Frontal cortex (tissue), 4 donors: ENCODE results near the gene IRF4. TPM values are rescaled to one million over a fixed set of nuclear protein-coding genes. Genes with fewer than 3 reads are reported as not detected.

Source experiments
- DNase-seq, 2 donors: peaks; one replicate each; pipeline ENCODE4 v3.0.0; 2012; ENCODE audit warnings: low spot score in 2 of 2
- FAIRE-seq: peaks from 2 replicates; lab custom pipeline; 2012; peaks lifted over from hg19 to GRCh38; lab: Jason Lieb, UNC
- total RNA-seq: library from RNA; depleted of rRNA; stranded (reverse); fragments of >200 nt; gene quantifications from one replicate; pipeline ENCODE4 v1.2.3, GENCODE V29; 2014
- donor health status: control.
- donor health status: control.
- donor health status: control.

The IRF4 gene
- total RNA-seq, 1 donor from 2014 or later = not detected

DNA sequence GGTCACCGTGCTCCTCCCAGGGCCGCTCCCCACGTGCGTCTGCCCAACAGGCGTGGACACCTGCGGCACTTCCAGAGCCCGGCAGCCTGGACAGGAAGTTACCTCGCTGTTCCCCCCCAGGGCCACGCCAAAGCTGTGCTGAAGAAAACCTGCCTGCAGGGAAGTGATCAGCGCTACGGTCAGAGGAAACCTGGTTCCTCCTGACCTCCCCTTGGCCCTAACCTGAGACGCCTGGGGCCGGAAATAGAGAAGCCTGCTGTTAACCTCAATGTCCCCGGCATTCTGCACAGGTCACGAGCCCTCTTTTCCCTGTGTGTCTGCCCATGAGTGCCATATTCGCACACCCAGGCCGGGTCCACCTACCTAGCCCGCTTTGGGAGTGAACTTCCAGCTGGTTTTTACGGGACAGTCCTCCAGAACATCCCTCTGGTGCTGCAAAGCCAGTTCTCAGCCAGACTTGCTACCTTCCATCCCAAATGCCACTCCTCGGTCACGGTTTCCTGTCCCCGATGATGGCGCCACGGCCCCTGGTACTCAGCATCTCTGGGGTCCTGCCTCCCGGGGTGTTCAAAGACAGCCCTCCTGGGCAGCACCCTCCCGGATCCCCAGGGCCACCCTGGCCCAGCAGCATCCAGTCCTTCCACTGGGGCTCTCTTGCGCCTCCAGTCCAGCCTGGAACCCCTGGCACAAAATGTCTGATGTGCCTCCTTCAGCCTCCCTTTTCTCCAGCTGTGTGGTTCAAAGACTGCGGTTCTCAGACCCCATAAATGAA, 12.0 kb upstream of the IRF4 start:
- FAIRE-seq = no peak

DNA sequence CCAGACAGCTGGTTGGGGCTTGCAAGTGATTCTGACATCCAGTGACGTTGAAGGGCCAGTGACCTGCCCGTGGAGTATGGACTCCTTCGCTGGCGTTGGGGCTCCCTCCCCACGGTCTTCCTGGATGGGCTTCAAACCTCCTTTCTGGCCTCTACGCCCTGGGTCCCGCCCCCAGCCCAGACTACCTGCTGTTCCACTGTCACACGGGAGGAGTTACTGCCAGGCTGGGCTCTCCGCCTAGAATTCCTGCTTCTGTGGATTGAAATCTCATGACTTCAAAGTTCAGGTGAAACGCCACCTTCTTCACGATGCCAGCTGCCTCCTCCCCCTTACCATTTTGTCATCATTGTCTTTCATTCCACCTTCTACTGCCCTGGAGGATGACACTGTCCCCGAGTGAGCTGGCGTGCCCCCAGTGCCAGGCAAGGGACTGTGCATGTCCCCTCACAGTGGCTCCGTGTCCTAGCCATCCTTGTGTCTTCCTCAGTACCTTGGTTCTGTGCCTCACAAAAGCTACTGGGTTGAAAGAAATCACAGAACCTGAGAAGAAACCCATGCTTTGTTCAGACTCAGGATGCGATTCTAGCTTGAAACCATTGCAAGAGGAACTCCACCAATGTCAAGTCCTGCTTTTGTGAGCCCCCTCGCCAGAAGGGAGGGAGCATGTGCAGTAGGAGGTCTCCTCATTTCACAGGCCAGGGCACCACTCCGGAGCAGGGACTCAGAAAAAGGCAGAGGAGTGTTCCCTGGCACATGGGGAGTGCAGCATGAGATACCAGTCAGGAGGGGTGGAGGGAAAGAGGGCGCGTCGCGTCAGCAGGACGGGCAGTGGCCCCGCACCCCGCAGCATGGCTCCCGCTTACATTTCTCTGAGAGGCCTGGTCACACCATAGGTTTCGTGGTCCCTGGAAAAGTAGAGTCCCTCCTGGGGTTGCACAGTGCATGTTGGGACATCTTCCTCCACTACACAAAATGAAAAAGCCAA, 11.0 kb upstream of the IRF4 start:
- no peak for DNase-seq
- no peak for FAIRE-seq

More for the DNA sequence above, 12.0 kb upstream of the IRF4 start:
- DNase-seq = no peak

DNA sequence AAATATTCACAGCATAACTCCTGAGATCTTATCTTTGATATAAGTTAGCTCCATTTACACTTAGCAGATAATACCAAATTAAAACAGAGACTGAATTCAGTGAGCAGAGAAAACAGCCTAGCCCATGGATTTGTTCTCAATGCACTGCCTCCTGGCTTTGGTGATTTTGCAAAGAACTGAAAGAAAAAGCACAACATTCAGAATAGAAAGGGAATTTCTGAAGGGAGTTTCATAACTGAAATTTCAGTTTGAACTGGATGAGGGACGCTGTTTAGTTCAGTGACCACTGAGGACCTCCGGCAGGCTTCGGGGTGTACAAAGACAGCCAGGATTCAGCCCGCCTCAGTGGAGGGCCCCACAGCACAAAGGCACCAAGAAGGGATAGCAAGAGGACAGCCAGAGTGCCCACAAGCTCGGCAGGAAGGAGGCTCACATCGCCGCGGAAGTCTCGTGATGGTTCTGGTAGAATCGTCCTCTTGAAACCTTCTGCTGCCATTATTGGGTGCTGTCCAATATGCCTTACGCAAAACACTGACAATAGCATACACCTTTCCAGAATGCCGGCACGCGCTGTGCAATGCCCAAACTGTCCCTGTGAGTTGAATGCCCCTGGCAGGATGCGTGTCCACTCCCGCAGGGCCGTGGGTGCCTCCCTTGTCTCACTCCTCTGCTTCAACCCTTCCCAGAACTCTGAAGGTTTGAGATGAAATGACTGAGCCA, 9.7 kb upstream of the IRF4 start:
- no peak for DNase-seq
- no peak for FAIRE-seq

DNA sequence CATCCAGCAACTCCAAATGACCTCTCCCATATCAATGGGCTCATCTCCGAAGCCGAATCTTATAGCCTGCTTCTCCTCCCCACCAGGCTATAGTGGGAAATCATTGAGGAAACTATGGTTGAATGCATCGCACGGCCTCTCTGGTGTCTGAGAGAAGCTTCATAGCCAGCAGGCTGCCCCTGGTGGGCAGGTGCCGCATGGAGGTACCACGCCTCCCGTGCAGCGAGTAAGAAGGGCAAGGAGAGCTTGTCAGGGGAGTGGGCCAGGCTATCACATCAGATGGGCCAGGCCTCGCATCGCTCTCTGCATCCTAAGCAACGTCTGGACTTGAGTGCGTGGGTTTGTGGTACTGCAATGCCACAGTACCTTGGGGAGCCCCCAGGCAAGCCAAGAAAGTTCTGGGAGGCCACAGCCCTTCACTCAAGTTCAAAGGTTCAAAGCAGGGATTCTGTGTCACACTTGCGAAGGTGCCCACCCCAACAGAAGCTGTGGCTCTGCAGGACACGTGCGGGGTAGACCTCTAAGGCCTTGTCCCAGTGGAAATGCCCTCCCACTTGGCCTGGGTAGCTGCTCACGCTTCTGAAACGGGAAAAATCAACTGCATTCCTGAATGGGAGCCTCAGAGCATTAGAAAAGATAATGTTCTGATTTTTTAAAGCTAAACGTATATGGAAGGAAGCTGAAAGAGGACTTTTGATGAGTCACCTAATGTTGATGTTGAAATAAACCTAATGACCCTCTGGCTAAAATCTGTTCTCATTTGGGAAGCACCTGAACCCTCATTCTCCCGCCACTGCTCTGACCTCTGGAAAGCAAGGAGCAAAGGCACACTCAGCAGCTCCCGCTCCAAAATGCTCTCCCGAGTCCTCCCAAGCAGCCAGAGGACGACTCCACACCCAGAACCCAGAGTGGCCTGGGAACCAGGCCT, 8.4 kb upstream of the IRF4 start:
- FAIRE-seq (no peak), DNase-seq (no peak)

DNA sequence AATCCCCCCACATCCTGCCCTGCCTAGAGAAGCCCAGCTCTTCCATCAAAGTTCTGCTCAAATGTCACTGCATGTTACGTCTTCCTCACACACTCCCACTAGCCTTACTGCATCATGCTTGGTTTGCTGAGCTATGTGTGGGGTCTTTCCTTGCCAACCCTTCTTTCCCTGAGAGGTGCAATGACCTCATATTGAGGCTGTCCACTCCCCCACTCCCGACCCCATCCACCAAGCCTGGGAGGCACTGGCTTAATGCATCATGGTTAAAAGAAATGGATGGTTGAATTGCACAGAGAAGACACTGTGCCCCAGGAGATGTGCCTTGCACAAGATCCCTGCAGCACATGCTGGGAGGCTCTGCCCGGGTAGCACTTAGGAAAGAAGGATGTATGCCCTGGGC, 7.7 kb upstream of the IRF4 start:
- FAIRE-seq = no peak
- no peak for DNase-seq

DNA sequence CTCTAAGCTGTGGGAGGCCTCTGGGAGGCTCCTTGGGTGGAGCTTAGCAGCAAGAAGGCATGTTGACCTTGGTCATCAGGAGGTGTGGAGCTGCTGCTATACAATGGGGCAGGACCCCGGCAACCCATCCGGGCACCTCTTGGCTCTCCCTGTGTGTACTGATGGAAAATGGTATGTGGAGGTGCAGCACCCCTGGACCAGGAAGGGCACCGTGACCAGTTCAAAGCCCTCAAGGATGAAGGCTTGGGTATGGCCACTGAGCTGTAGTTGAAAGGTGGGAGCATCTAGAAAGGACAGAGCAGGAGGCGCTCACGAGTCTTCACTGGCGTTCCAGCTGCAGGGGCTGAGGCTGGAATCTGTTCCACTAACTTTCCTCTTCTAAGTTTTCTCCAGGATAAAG, 6.7 kb upstream of the IRF4 start:
- DNase-seq (no peak), FAIRE-seq (no peak)

DNA sequence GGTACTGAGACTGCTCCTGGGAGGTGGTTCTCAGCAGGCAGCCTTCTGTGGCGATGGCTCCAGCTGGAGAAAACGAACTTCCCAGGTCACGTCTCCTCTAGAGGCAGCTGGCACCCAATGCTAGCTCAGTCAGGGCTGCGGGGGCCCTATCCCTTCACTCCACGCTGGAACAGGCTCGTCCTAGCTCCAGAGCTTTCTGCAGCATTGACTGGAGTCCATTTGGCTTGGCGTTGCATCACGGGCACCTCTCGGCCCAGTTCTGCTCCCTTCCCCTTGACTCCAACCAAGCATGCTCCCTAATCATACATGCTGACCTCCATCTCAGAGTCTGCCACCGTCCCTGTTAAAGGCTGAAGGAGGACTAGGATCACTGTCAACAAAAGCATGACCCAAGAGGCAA, 5.9 kb upstream of the IRF4 start:
- no peak for FAIRE-seq
- DNase-seq = no peak

DNA sequence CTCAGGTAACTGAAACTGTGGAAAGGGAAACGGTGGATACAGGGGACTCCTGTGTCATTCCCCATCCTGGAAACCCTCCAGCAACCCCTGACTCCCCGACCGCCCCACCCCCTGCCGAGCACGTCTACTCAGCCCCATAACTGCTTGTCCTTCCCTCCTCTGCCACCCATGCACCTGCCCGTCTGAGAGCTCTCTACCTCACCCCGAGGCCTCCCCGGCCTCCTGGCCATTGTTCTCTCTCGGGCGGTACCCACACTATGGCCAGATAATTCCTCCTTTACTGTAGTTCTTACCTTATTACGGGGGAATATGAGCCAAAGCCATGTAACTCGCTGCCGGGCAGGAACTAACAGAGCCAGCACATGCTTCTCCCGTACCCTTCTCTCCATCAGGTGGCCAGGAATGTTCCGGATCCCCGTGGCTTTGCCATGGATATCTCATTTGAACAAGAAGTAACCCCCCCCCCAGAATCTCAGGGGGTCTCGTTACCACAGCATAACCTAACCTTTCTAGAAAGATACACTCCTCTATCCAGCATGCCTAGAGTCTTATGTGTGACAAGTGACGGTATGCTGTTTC, 4.8 kb upstream of the IRF4 start:
- no peak for DNase-seq
- FAIRE-seq = no peak

DNA sequence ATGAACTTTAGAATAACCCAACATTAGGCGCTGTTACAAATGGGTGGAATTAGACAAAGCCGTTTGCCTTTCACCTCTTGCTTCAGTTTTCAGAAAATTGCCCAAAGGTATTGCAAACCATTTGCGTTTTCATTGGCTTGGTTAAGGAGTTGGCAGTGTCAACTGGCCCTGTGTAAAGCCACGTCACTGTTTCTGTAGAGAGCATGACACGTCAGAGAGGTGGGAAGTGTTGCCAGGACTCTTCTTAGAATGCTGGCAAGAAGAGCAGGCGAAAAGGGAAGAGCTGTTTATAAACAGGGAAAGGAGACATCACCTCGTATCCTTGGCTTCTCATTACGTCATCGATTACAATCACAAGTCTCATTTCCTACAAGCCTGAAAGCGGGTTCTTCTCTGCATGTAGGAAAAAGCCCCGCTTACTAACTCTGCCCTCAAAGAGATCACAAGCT, 4.2 kb upstream of the IRF4 start:
- DNase-seq (no peak), FAIRE-seq (no peak)

DNA sequence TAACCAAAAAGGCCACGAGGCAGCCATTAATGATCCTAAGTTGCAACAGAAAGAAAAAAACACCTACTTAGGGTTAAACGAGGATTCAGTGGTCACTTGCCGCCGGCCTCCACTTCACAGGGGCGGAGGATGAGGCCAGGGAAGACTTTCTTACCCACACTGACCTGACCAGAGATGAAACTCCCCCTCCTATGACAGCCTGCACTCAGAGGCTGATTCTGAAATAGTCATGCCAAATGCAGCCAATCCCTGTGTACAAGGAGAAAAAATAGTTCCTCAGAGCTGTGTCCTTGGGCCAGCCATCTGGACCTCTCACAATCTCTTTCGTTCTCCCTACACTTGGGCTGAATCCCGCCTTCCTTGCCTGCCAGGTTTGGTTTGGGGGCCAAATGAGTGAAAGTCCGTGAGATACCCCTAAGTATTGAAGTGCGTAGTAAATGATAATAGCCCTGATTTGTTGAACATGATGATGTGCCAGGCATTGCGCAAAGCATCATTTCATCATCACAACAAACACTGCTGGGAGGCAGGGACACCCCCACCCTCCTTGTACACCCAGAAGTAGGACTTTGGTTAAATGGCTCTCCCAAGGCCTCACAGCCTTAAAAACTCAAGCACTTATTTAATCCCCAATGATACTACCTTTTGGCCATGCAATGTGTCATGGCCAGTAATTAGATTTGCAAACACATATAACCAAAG, 3.2 kb upstream of the IRF4 start:
- DNase-seq (no peak), FAIRE-seq (no peak)

DNA sequence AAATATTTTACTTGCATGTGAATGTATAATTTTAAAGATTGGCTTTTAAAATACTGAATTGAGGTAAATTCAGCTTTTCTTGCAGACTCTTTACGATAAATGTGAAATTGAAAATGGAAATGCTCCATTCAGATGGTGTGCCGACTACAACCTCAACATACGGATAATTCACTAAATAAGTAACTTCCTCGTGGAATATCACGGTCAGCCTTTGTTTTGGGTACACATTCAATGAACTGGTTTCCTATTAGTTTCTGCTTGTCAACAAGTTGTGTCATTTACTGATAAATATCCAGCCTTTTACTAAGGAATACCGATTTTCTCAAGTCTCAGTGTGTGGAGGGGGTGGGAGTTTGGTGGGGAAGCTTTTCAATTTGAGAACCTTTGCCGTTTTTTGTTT, 2.4 kb upstream of the IRF4 start:
- FAIRE-seq (no peak), DNase-seq (no peak)

DNA sequence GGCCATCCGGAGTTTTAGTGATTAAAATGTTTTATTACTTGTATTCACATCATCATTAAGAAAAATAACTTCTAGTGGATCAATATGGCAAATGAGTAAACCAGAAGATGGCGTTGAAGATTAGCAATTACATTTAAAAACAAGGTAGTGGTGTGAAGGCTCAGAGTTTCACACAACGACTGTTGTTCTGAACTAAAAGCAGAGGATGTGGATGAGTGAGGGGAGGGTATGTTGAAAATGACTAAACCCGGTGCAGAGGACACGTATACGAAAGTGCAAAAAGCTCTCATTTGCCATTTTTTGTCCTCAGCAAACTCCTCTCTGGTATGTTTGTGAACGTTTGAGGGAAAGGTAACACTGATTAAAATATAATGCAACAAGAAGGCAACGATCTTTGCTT, 1.9 kb upstream of the IRF4 start:
- FAIRE-seq (no peak), DNase-seq (no peak)

DNA sequence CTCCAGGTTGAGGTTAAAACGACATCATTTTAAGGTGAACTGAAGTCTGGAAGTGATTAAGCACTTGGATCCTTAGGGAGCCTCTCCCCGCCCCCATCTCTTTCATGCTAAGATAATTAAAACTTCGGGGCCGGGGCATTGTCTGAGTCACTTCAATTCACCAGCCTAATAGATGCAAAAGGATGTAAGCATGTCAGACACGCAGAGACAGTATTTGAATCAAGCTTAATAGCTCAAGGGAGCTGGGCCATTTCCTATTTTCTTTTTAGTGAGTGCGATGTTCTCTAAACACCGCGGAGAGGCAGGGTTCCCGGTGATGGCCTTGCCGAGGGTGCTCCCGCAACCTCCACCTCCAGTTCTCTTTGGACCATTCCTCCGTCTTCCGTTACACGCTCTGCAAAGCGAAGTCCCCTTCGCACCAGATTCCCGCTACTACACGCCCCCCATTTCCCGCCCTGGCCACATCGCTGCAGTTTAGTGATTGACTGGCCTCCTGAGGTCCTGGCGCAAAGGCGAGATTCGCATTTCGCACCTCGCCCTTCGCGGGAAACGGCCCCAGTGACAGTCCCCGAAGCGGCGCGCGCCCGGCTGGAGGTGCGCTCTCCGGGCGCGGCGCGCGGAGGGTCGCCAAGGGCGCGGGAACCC, 516 bp upstream of the IRF4 start:
- FAIRE-seq (no peak), DNase-seq (peak in 1 of 2 donors; percentile 49)

DNA sequence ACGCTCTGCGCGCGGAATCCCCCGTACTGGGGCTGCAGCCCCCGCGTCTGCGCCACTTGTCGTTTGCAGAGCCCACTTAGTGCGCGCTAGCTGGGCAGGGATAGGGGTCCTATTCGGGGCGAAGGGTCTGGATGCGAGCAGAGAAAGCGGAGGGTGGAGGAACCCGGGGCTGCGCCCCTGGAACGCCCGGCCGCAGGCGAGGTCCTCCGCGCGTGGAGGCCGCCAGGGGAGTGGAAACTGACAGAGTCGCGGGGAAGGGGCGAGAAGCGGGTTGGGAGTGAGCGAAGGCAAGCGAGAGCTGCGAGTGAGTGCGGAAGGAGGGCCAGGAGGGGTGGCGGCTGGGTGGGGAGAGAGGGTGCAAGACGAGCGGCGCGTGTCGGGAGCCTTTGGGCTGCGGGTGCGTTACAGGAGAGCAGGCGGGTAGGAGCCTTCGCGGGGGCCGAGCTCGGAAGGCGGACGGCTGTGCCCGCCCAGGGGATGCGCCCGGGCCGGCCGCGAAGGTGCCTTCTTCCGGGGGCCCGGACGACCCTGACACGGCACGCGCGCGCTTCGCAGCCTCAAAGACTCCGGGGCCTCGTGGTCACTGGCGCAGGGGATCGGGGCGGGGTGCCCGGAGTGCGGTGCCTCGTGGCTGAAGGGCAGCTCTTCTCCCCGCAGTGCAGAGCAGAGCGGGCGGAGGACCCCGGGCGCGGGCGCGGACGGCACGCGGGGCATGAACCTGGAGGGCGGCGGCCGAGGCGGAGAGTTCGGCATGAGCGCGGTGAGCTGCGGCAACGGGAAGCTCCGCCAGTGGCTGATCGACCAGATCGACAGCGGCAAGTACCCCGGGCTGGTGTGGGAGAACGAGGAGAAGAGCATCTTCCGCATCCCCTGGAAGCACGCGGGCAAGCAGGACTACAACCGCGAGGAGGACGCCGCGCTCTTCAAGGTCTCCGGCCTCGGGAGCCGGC, 1.2 kb downstream of the IRF4 start:
- DNase-seq (no peak), FAIRE-seq (no peak)

DNA sequence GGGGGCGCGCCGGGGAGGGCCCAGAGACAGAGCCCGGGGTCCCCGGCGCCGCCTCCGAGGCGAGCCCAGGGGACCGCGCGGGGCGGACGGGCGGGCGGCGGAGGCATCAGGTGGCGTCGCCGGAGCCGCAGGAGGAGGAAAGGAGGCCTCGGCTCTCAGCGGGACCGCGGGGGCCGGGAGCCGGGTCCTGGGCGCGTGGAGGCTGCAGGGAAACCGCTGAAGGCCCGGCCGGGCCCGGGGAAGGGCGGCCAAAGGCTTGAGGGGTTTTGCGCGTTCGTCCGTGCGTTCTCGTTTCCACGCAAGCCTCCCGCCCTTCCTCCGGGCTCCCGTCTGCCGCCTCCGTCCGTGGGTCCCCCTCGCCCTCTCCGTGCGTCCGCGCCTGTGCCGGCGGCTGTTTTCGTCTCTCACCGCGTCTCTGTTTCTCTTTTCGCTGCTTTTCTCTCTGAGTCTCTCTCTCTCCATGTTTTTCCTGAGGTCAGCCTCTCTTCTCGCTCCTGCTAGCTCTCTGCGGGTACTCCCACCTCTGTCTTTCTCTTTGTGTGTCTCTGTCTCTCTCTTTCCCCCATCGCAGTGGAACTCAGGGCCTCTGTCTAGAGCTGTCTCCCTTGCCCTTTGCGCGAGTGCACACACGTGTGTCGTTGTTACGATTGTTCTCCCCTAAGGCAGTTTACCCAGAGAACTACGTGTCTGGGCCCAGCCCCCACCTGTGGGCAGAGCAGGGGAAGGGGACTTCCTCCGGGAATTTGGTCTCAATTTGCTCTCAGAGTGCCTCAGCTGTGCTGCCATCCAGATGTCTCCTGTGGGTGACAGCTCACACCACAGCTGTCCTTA, 2.1 kb downstream of the IRF4 start:
- FAIRE-seq (no peak), DNase-seq (no peak)
